ENCODE measurements around the gene LRCH3. TPM values are rescaled to one million over a fixed set of nuclear protein-coding genes. Genes with fewer than 3 reads are reported as not detected.

LRCH3 gene
- total RNA-seq, 1 experiment from 2014 or later, result 43.1 TPM

GRCh38 chr3:197752107-197752506 lies 38.9 kb upstream of the LRCH3 start:
- CTCF ChIA-PET, result no interaction called here
- Histone ChIP-seq H3K4me3 (ENCODE audit: low read length) (peak overlapping the region; percentile 74), H4K20me1 (ENCODE audit: low read length) (peaks cover 19% of the 10 kb centered on the region; the same call in 1 of the 2 replicates), H3K4me1 (ENCODE audit: insufficient read depth, low read length) (peaks cover 26% of the 10 kb centered on the region), H2AFZ (ENCODE audit: low read length) (no peak overlapping the region), H3K79me2 (ENCODE audit: low read length) (peaks cover 70% of the 10 kb centered on the region), H3K36me3 (ENCODE audit: low read depth, low read length) (peaks cover 11% of the 10 kb centered on the region; the same call in 1 of the 2 replicates), H3F3A (ENCODE audit: low read length, unreplicated experiment) (no peaks in the 10 kb centered on the region), H3K9me3 (ENCODE audit: low read length) (no peaks in the 10 kb centered on the region), H3K27ac (ENCODE audit: low read length) (no peak overlapping the region), H3K4me2 (ENCODE audit: low read length) (peak overlapping the region; percentile 80), H3K9me2 (replicated peaks; ENCODE audit: low read length) (no peaks in the 10 kb centered on the region), H3K27me3 (ENCODE audit: low read length) (no peaks in the 10 kb centered on the region), H3K9ac (ENCODE audit: low read length) (no peak overlapping the region)
- ATAC-seq (no peak), DNase-seq (no peak)
- intact Hi-C loops (cut with micrococcal nuclease), result loop anchor here (5.0 kb wide), 1 partner anchor 40 kb away; the partner anchor contains the start of gene LRCH3
- POLR2A ChIA-PET (ENCODE audit: unreplicated experiment), result no interaction called here
- no peak for TF ChIP-seq EZH2 (IDR thresholded peaks at IDR 0.05; ENCODE audit: low read length, unreplicated experiment)
- TF ChIP-seq CTCF (conservative IDR thresholded peaks at IDR 0.05; ENCODE audit: low read depth, low read length), result no peak
- no peak for TF ChIP-seq EZH2phosphoT487 (IDR thresholded peaks at IDR 0.05; ENCODE audit: borderline replicate concordance, low read length)
- no TSS peak for BruUV-seq (replicated peaks)

GRCh38 chr3:197753263-197753662 lies 37.8 kb upstream of the LRCH3 start:
- intact Hi-C loops (cut with micrococcal nuclease), result loop anchor here (5.0 kb wide), 1 partner anchor 39 kb away; the partner anchor contains the start of gene LRCH3
- Histone ChIP-seq H3K79me2 (ENCODE audit: low read length) (peaks cover 75% of the 10 kb centered on the region), H4K20me1 (ENCODE audit: low read length) (peaks cover 19% of the 10 kb centered on the region; the same call in 1 of the 2 replicates), H3K4me2 (ENCODE audit: low read length) (peak overlapping the region; percentile 80; the same call in 1 of the 2 replicates), H3K4me3 (ENCODE audit: low read length) (no peak overlapping the region), H3K4me1 (ENCODE audit: insufficient read depth, low read length) (peaks cover 26% of the 10 kb centered on the region), H3K36me3 (ENCODE audit: low read depth, low read length) (peaks cover 17% of the 10 kb centered on the region), H3K9me3 (ENCODE audit: low read length) (no peaks in the 10 kb centered on the region), H3F3A (ENCODE audit: low read length, unreplicated experiment) (no peaks in the 10 kb centered on the region), H3K9me2 (replicated peaks; ENCODE audit: low read length) (no peaks in the 10 kb centered on the region), H3K27ac (ENCODE audit: low read length) (no peak overlapping the region), H3K27me3 (ENCODE audit: low read length) (no peaks in the 10 kb centered on the region), H2AFZ (ENCODE audit: low read length) (no peak overlapping the region), H3K9ac (ENCODE audit: low read length) (no peak overlapping the region)
- ChIA-PET CTCF (interaction anchor here (0.7 to 1.0 kb wide), 2 partner anchors 10 to 40 kb away, joined by 3 read pairs; no protein-coding TSS in a partner anchor), POLR2A (ENCODE audit: unreplicated experiment) (no interaction called here)
- TF ChIP-seq EZH2phosphoT487 (IDR thresholded peaks at IDR 0.05; ENCODE audit: borderline replicate concordance, low read length) (no peak), EZH2 (IDR thresholded peaks at IDR 0.05; ENCODE audit: low read length, unreplicated experiment) (no peak), CTCF (conservative IDR thresholded peaks at IDR 0.05; ENCODE audit: low read depth, low read length) (no peak)
- DNase-seq (peak; percentile 18), ATAC-seq (no peak)
- BruUV-seq (replicated peaks), result no TSS peak

- H3K79me2 ChIP-seq (ENCODE audit: low read length), result peaks cover 68% of the 10 kb centered on the region
- peaks cover 34% of the 10 kb centered on the region for H3K36me3 ChIP-seq (ENCODE audit: low read depth, low read length)
- no peak overlapping the region for H3K27ac ChIP-seq (ENCODE audit: low read length)
- POLR2A ChIA-PET (ENCODE audit: unreplicated experiment), result no interaction called here
- H3F3A ChIP-seq (ENCODE audit: low read length, unreplicated experiment), result no peaks in the 10 kb centered on the region
- no TSS peak for BruUV-seq (replicated peaks)
- no peak overlapping the region for H3K9ac ChIP-seq (ENCODE audit: low read length)
- intact Hi-C loops (cut with micrococcal nuclease), result no loop called here
- no peaks in the 10 kb centered on the region for H3K9me2 ChIP-seq (replicated peaks; ENCODE audit: low read length)
- no peaks in the 10 kb centered on the region for H3K27me3 ChIP-seq (ENCODE audit: low read length)
- TF ChIP-seq CTCF (conservative IDR thresholded peaks at IDR 0.05; ENCODE audit: low read depth, low read length), result no peak
- TF ChIP-seq EZH2phosphoT487 (IDR thresholded peaks at IDR 0.05; ENCODE audit: borderline replicate concordance, low read length), result no peak
- TF ChIP-seq EZH2 (IDR thresholded peaks at IDR 0.05; ENCODE audit: low read length, unreplicated experiment), result no peak
- no peak overlapping the region for H2AFZ ChIP-seq (ENCODE audit: low read length)
- DNase-seq (no peak), ATAC-seq (no peak)
- H4K20me1 ChIP-seq (ENCODE audit: low read length), result peaks cover 18% of the 10 kb centered on the region; the same call in 1 of the 2 replicates
- peaks cover 20% of the 10 kb centered on the region for H3K4me1 ChIP-seq (ENCODE audit: insufficient read depth, low read length)
- H3K4me3 ChIP-seq (ENCODE audit: low read length), result no peak overlapping the region
- H3K4me2 ChIP-seq (ENCODE audit: low read length), result no peak overlapping the region
- no peaks in the 10 kb centered on the region for H3K9me3 ChIP-seq (ENCODE audit: low read length)
- CTCF ChIA-PET, result no interaction called here
Observed at GRCh38 chr3:197756704-197757103, 34.4 kb upstream of the LRCH3 start.

Measured in PC-3 (cell line).